ENCODE measurements around the gene DOCK11.
A peak's percentile ranks its signal among the peaks of the same experiment; 100 is the strongest.

DOCK11 gene

GRCh38 chrX:118595501-118596042 lies 100.0 kb downstream of the DOCK11 start:
- ATAC-seq, result no peak
- Mint-ChIP-seq H3K9me3 (no peaks in the 10 kb centered on the region), H3K27me3 (no peaks in the 10 kb centered on the region), H3K36me3 (peaks cover 33% of the 10 kb centered on the region), H3K27ac (peak overlapping the region; percentile 69), H3K4me3 (no peak overlapping the region), H3K4me1 (peaks cover 10% of the 10 kb centered on the region)

DNA sequence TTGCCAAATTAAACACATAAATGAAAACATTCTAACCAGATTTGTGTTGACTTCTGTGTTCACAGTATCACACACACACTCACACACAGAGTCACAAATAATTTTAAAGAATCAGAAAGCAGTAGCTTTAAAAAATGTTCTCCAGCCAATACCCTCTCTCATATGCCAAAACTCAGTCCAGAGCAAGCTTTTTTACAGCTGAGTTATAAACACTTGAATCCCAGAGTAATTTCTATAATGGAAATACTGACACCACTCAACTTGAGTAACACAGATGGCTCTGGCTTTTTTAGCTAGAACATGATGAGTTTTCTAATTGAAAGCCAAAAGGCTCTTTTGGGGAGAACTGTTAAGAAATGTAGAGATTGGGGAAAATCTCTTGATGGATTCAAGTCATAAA lies 100.8 kb downstream of the DOCK11 start:
- H3K9me3 Mint-ChIP-seq, result no peaks in the 10 kb centered on the region
- H3K36me3 Mint-ChIP-seq, result peaks cover 26% of the 10 kb centered on the region
- H3K4me1 Mint-ChIP-seq, result peaks cover 10% of the 10 kb centered on the region
- no peak for ATAC-seq
- H3K27ac Mint-ChIP-seq, result no peak overlapping the region
- H3K4me3 Mint-ChIP-seq, result no peak overlapping the region
- H3K27me3 Mint-ChIP-seq, result no peaks in the 10 kb centered on the region

GRCh38 chrX:118603981-118604380 lies 108.4 kb downstream of the DOCK11 start:
- H3K4me3 Mint-ChIP-seq, result no peak overlapping the region
- peak overlapping the region; percentile 22 for H3K27ac Mint-ChIP-seq
- peaks cover 14% of the 10 kb centered on the region for H3K36me3 Mint-ChIP-seq
- no peaks in the 10 kb centered on the region for H3K9me3 Mint-ChIP-seq
- no peak for ATAC-seq
- H3K4me1 Mint-ChIP-seq, result peaks cover 13% of the 10 kb centered on the region
- H3K27me3 Mint-ChIP-seq, result no peaks in the 10 kb centered on the region

GRCh38 chrX:118612290-118612689 lies 116.7 kb downstream of the DOCK11 start:
- Mint-ChIP-seq H3K27ac (no peak overlapping the region), H3K4me3 (no peak overlapping the region), H3K27me3 (no peaks in the 10 kb centered on the region), H3K9me3 (no peaks in the 10 kb centered on the region), H3K36me3 (peaks cover 21% of the 10 kb centered on the region), H3K4me1 (peaks cover 11% of the 10 kb centered on the region)
- ATAC-seq, result no peak

GRCh38 chrX:118614150-118614549 lies 118.5 kb downstream of the DOCK11 start:
- no peak overlapping the region for H3K4me3 Mint-ChIP-seq
- H3K9me3 Mint-ChIP-seq, result no peaks in the 10 kb centered on the region
- peaks cover 21% of the 10 kb centered on the region for H3K36me3 Mint-ChIP-seq
- H3K27me3 Mint-ChIP-seq, result no peaks in the 10 kb centered on the region
- ATAC-seq, result no peak
- H3K27ac Mint-ChIP-seq, result peak overlapping the region; percentile 33
- peaks cover 11% of the 10 kb centered on the region for H3K4me1 Mint-ChIP-seq

DNA sequence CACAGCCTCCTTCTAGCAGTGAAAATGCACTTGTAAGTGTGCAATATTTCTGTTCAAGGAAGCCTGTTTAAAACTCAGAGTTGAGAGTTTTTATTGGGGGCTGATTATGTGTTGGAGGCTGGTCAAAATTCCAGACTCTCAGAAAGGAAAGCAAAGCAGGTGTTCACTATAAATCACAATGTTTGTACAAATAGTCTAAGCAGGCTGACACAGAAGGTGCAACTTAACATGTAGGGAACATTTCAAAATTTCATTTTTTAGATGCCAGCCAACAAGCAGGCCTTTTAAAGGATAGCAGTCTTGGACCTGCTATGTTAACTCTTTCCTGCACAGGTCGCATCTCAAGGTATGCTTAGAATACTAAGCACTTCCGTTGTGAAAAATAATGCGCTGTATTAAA lies 119.5 kb downstream of the DOCK11 start:
- no peaks in the 10 kb centered on the region for H3K27me3 Mint-ChIP-seq
- ATAC-seq, result no peak
- H3K4me1 Mint-ChIP-seq, result peaks cover 11% of the 10 kb centered on the region
- no peak overlapping the region for H3K27ac Mint-ChIP-seq
- H3K4me3 Mint-ChIP-seq, result no peak overlapping the region
- no peaks in the 10 kb centered on the region for H3K9me3 Mint-ChIP-seq
- peaks cover 21% of the 10 kb centered on the region for H3K36me3 Mint-ChIP-seq

DNA sequence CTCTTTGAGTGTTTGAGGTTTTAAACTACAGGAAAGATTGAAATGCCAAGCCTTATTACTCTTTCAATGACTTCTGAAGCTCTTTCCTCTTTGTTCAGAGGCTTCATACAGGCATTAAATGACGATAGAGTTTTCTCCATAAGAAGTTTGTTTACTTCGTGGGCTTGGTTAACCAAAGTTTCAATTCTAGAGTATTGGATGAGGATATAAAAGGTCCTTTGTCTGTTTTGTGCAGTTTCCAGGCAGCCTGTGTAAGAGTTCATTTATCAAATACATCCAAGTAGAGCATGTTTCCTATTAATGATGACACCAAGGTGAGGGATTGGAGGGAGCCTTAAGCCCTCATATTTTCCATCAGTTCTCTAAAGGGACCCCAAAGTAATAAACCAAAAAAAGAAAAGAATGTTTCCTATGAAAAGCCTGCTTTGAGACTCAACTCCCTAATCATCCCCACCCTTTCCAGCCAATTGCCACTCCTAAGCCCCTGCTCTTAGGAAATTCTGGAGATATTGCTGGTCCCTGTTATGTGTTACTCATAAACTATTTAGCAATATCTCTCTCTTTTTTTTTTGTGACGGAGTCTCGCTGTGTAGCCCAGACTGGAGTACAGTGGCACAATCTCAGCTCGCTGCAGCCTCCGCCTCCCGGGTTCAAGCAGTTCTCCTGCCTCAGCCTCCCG lies 125.6 kb downstream of the DOCK11 start:
- peaks cover 6% of the 10 kb centered on the region for H3K36me3 Mint-ChIP-seq
- no peak for ATAC-seq

GRCh38 chrX:118623062-118623461 lies 127.4 kb downstream of the DOCK11 start:
- no peak for ATAC-seq
- Mint-ChIP-seq H3K27me3 (no peaks in the 10 kb centered on the region), H3K36me3 (peaks cover 11% of the 10 kb centered on the region), H3K4me3 (no peak overlapping the region), H3K4me1 (no peaks in the 10 kb centered on the region), H3K27ac (no peak overlapping the region), H3K9me3 (no peaks in the 10 kb centered on the region)

More for the DNA sequence above, 125.6 kb downstream of the DOCK11 start:
- no peaks in the 10 kb centered on the region for H3K27me3 Mint-ChIP-seq
- H3K27ac Mint-ChIP-seq, result no peak overlapping the region
- no peaks in the 10 kb centered on the region for H3K9me3 Mint-ChIP-seq
- H3K4me3 Mint-ChIP-seq, result no peak overlapping the region
- H3K4me1 Mint-ChIP-seq, result no peaks in the 10 kb centered on the region

- peaks cover 12% of the 10 kb centered on the region for H3K36me3 Mint-ChIP-seq
- no peaks in the 10 kb centered on the region for H3K27me3 Mint-ChIP-seq
Measured at GRCh38 chrX:118626346-118626745, 130.7 kb downstream of the DOCK11 start.

DNA sequence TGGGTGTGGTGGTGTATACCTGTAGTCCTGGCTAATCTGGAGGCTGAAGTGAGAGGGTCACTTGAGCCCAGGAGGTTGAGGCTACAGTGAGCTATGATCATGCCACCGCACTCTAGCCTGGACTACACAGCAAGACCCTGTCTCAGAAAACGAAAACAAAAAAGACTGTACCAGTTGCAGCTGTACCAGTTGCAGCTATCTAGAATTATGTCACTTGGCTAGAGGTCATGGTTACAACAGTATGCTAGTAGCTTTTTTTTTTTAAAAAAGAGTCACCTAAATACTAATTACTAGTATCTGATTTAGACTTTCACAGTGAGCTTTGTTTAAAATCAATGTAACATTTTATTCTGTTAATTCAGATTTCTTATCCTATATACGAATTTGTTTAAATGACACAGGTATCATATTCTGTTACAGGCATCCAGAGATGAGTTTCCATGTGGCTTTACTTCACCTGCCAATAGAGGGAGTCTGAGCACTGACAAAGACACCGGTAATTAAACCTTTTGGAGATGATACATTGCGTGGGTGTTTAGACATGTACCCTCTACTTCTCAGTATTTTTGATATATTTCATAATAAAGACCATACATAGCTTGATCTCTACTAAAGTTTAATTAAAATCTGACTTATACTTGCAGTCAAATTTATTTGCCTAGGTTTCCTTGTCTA lies 131.6 kb downstream of the DOCK11 start:
- H3K4me1 Mint-ChIP-seq, result peaks cover 5% of the 10 kb centered on the region
- no peak overlapping the region for H3K4me3 Mint-ChIP-seq
- peaks cover 21% of the 10 kb centered on the region for H3K36me3 Mint-ChIP-seq
- peak overlapping the region; percentile 57 for H3K27ac Mint-ChIP-seq
- ATAC-seq, result no peak
- H3K27me3 Mint-ChIP-seq, result no peaks in the 10 kb centered on the region
- H3K9me3 Mint-ChIP-seq, result no peaks in the 10 kb centered on the region

More at GRCh38 chrX:118626346-118626745, 130.7 kb downstream of the DOCK11 start:
- Mint-ChIP-seq H3K4me1 (peaks cover 5% of the 10 kb centered on the region), H3K9me3 (no peaks in the 10 kb centered on the region), H3K4me3 (no peak overlapping the region), H3K27ac (peak overlapping the region; percentile 57)
- ATAC-seq, result no peak

DNA sequence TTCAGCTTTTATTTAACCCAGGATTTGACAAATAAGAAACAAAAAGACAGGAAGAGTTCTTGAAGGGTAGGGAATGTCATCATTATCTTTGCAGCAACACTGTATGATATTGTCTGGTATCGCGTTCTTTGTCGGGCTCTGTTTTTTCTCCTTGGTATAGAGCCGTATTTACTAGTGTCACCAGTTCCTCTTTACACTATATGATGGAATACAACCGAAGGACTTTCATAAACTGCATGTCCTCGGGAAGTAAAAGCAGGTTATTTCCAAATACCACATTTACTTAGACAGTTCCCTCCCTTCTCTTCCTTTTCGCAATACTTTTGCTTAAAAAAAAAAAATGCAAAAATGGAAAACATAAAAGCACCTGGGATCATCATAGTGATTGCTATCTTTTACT lies 135.2 kb downstream of the DOCK11 start:
- no peak overlapping the region for H3K27ac Mint-ChIP-seq
- no peak for ATAC-seq
- H3K9me3 Mint-ChIP-seq, result no peaks in the 10 kb centered on the region
- H3K4me3 Mint-ChIP-seq, result no peak overlapping the region
- H3K4me1 Mint-ChIP-seq, result peaks cover 15% of the 10 kb centered on the region
- H3K27me3 Mint-ChIP-seq, result no peaks in the 10 kb centered on the region
- H3K36me3 Mint-ChIP-seq, result peaks cover 31% of the 10 kb centered on the region

DNA sequence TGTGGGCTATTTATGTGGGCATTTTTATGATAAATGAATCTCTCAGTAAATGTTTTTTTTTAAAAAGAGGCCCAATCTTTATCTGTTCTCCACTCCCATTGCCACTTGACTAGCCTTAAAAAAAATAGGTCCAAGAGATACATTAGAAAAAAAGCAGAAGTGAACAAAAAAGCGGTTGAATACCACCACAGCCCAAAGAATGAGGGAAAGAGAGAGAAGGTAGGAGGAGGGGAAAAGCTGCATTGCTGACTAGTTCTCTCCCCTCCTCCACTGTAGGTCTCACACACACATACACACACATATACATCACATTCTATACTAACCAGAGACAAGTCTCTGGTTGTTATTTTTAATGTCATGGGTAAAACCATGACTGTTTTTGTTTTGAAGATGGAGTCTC lies 136.0 kb downstream of the DOCK11 start:
- Mint-ChIP-seq H3K4me1 (peaks cover 15% of the 10 kb centered on the region), H3K27ac (peak overlapping the region; percentile 82), H3K36me3 (peaks cover 27% of the 10 kb centered on the region), H3K4me3 (no peak overlapping the region), H3K27me3 (no peaks in the 10 kb centered on the region), H3K9me3 (no peaks in the 10 kb centered on the region)
- peak; percentile 82 for ATAC-seq

DNA sequence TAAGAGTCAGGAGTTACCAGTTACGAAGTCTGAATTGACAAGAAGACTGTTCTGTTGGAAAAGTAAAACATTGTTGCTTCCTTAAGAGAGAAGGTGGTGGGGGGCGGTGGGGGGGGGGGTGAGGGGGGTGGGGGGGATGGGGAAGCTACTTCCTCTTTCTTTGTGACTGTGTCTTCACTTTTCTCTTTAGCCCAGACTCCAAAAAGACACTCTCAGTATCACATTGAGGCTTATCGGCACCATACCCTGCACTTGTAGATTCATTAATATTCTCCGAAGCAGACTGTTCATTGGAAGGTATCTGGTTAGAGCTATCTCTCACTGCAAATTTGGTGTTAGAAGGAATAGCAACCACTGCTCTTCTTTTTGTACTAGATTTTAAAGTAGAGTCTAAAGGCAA lies 137.2 kb downstream of the DOCK11 start:
- Mint-ChIP-seq H3K36me3 (peaks cover 25% of the 10 kb centered on the region), H3K27me3 (no peaks in the 10 kb centered on the region), H3K9me3 (no peaks in the 10 kb centered on the region), H3K4me3 (peak overlapping the region; percentile 39), H3K4me1 (peaks cover 15% of the 10 kb centered on the region), H3K27ac (peak overlapping the region; percentile 82)
- ATAC-seq, result peak; percentile 74

GRCh38 chrX:118633530-118633929 lies 137.9 kb downstream of the DOCK11 start:
- peaks cover 15% of the 10 kb centered on the region for H3K4me1 Mint-ChIP-seq
- peaks cover 25% of the 10 kb centered on the region for H3K36me3 Mint-ChIP-seq
- no peak overlapping the region for H3K4me3 Mint-ChIP-seq
- ATAC-seq, result no peak
- no peaks in the 10 kb centered on the region for H3K27me3 Mint-ChIP-seq
- H3K9me3 Mint-ChIP-seq, result no peaks in the 10 kb centered on the region
- peak overlapping the region; percentile 82 for H3K27ac Mint-ChIP-seq

GRCh38 chrX:118634336-118634735 lies 138.7 kb downstream of the DOCK11 start:
- Mint-ChIP-seq H3K27ac (peak overlapping the region; percentile 82), H3K36me3 (peaks cover 25% of the 10 kb centered on the region), H3K4me3 (no peak overlapping the region), H3K27me3 (no peaks in the 10 kb centered on the region), H3K9me3 (no peaks in the 10 kb centered on the region), H3K4me1 (peaks cover 15% of the 10 kb centered on the region)
- no peak for ATAC-seq

- Mint-ChIP-seq H3K36me3 (peaks cover 12% of the 10 kb centered on the region), H3K27me3 (no peaks in the 10 kb centered on the region)
- no peak for ATAC-seq
Measured at GRCh38 chrX:118637997-118638396, 142.4 kb downstream of the DOCK11 start.

More at GRCh38 chrX:118637997-118638396, 142.4 kb downstream of the DOCK11 start:
- Mint-ChIP-seq H3K9me3 (no peaks in the 10 kb centered on the region), H3K4me1 (peaks cover 3% of the 10 kb centered on the region), H3K4me3 (no peak overlapping the region), H3K27ac (peak overlapping the region; percentile 19)
